Measurements from ENCODE around the gene SGO1. TPM values are rescaled to one million over a fixed set of nuclear protein-coding genes. Genes with fewer than 3 reads are reported as not detected.

SGO1 gene
- 1.6 and 2.2 TPM in 2 replicates for polyA plus RNA-seq (2012; rRNA removed)
- polyA plus RNA-seq (2012; cell fraction: cytosol; rRNA removed) = 3.2 and 3.3 TPM in 2 replicates
- polyA plus RNA-seq (2012; cell fraction: nucleus; rRNA removed) = 0.73 and 0.82 TPM in 2 replicates

DNA sequence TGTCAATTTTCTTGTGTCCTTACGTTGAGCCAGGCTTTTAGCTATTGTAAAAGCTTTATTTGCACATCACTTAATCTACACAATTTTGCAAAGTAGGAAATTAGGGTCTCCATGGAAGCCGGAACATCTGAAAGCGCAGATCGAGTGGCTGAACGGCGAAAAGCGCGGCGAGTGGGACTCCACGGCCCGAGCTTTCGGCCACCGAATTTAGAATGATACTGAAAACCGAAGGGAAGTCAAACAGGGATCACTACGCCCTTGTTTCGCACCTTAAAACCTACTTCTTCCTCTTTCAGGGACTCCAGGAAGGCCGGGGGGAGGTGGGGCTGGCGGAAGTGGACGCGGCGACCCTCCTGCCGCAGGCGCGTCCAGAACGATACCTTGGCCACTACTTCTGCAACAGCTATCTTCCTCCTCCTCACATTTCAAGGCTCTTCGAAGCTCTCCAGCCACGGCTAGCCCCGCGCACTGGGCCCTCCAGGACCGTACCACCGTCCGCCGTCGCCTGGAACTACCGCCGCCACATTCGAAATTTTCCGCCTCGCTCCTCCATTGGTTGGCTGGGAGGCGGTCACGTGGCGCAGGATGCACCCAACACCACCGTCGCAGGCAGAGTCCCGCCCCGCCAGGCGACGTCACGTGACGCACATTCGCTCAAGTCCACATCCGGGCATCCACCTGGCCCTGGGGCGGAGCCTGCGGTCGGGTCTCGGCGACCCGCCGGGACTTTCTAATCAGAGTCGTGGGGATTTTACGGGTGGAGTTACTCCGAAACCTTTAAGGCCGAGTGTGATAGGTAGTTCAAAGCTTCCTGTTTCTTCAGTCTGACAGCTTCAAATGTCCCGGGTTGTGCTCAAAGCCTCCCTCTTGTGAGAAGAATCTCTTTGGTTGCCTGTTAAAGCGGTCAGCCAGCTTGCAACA, at the start of gene SGO1:
Gene SGO1 (minus strand): TSS at position 528 of the 921 bp plus-strand sequence. CDS start 2,179 bp downstream, outside the sequence.
- Histone ChIP-seq H3K9me2 (no peaks in the 10 kb centered on the region), H3K9me3 (no peaks in the 10 kb centered on the region), H3K36me3 (replicated peaks in 1 of 2; ENCODE audit: control insufficient read depth in 1 of 2, insufficient read depth in 2 of 2, low read length in 1 of 2) (peaks cover 4% of the 10 kb centered on the region in 2 experiments), H3K4me3 (ENCODE audit: low read depth in 2 of 2, low read length in 1 of 2) (peak within 1 kb of the TSS; percentile 77 to 97), H3K4me1 (ENCODE audit: control insufficient read depth in 1 of 2, insufficient read depth in 2 of 2, low read depth in 1 of 2, low read length in 1 of 2) (peaks cover 14 to 18% of the 10 kb centered on the region in 2 experiments; a peak in 3 of 4 replicates), H3K4me2 (peak within 1 kb of the TSS; percentile 93), H3K27me3 (ENCODE audit: insufficient read depth) (no peaks in the 10 kb centered on the region), H4K20me1 (ENCODE audit: insufficient read depth) (no peaks in the 10 kb centered on the region), H3K79me2 (ENCODE audit: insufficient read depth) (peaks cover 38% of the 10 kb centered on the region), H2AFZ (ENCODE audit: low read depth) (peak within 1 kb of the TSS; percentile 94), H3K27ac (ENCODE audit: low read depth in 2 of 2, low read length in 1 of 2) (peak within 1 kb of the TSS; percentile 87 to 96), H3K9ac (peak within 1 kb of the TSS; percentile 85), H3F3A (replicated peaks; ENCODE audit: insufficient read depth) (no peaks in the 10 kb centered on the region)
- POLR2A ChIA-PET = no interaction called here
- 2% methylated on average over 44 of the region's 65 CpGs for WGBS (ENCODE audit: low lambda C conversion rate)
- CTCF ChIA-PET = no interaction called here
- peak; percentile 96 for DNase-seq
- peak; percentile 47 for TF ChIP-seq ELF1 (IDR thresholded peaks at IDR 0.05)
- TF ChIP-seq, protein P1, sequence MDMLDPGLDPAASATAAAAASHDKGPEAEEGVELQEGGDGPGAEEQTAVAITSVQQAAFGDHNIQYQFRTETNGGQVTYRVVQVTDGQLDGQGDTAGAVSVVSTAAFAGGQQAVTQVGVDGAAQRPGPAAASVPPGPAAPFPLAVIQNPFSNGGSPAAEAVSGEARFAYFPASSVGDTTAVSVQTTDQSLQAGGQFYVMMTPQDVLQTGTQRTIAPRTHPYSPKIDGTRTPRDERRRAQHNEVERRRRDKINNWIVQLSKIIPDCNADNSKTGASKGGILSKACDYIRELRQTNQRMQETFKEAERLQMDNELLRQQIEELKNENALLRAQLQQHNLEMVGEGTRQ (IDR thresholded peaks at IDR 0.05; ENCODE audit: borderline replicate concordance, low read depth, low read length) = peak; percentile 99
- TF ChIP-seq SMC3 (IDR thresholded peaks at IDR 0.05; ENCODE audit: low read depth, low read length) = no peak; the same call in 1 of the 2 replicates
- TF ChIP-seq RFX5 (IDR thresholded peaks at IDR 0.05; ENCODE audit: low read length) = no peak
- peak; percentile 47 for TF ChIP-seq CHD2 (IDR thresholded peaks at IDR 0.05; ENCODE audit: low read length, partially characterized antibody)
- TF ChIP-seq, protein P2, sequence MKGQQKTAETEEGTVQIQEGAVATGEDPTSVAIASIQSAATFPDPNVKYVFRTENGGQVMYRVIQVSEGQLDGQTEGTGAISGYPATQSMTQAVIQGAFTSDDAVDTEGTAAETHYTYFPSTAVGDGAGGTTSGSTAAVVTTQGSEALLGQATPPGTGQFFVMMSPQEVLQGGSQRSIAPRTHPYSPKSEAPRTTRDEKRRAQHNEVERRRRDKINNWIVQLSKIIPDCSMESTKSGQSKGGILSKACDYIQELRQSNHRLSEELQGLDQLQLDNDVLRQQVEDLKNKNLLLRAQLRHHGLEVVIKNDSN (IDR thresholded peaks at IDR 0.05; ENCODE audit: borderline replicate concordance, low read depth) = peak; percentile 100
- no peak for TF ChIP-seq JUND (IDR thresholded peaks at IDR 0.05)
- TF ChIP-seq TEAD4 (IDR thresholded peaks at IDR 0.05; ENCODE audit: borderline replicate concordance, insufficient read depth) = no peak
- TF ChIP-seq, protein P3, sequence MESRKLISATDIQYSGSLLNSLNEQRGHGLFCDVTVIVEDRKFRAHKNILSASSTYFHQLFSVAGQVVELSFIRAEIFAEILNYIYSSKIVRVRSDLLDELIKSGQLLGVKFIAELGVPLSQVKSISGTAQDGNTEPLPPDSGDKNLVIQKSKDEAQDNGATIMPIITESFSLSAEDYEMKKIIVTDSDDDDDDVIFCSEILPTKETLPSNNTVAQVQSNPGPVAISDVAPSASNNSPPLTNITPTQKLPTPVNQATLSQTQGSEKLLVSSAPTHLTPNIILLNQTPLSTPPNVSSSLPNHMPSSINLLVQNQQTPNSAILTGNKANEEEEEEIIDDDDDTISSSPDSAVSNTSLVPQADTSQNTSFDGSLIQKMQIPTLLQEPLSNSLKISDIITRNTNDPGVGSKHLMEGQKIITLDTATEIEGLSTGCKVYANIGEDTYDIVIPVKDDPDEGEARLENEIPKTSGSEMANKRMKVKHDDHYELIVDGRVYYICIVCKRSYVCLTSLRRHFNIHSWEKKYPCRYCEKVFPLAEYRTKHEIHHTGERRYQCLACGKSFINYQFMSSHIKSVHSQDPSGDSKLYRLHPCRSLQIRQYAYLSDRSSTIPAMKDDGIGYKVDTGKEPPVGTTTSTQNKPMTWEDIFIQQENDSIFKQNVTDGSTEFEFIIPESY (IDR thresholded peaks at IDR 0.05; ENCODE audit: borderline replicate concordance, low read depth) = no peak
- TF ChIP-seq, protein P4, sequence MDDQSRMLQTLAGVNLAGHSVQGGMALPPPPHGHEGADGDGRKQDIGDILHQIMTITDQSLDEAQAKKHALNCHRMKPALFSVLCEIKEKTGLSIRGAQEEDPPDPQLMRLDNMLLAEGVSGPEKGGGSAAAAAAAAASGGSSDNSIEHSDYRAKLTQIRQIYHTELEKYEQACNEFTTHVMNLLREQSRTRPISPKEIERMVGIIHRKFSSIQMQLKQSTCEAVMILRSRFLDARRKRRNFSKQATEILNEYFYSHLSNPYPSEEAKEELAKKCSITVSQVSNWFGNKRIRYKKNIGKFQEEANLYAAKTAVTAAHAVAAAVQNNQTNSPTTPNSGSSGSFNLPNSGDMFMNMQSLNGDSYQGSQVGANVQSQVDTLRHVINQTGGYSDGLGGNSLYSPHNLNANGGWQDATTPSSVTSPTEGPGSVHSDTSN (IDR thresholded peaks at IDR 0.05) = no peak
- TF ChIP-seq NFIC (IDR thresholded peaks at IDR 0.05; ENCODE audit: borderline replicate concordance) = no peak
- TF ChIP-seq, protein P5, sequence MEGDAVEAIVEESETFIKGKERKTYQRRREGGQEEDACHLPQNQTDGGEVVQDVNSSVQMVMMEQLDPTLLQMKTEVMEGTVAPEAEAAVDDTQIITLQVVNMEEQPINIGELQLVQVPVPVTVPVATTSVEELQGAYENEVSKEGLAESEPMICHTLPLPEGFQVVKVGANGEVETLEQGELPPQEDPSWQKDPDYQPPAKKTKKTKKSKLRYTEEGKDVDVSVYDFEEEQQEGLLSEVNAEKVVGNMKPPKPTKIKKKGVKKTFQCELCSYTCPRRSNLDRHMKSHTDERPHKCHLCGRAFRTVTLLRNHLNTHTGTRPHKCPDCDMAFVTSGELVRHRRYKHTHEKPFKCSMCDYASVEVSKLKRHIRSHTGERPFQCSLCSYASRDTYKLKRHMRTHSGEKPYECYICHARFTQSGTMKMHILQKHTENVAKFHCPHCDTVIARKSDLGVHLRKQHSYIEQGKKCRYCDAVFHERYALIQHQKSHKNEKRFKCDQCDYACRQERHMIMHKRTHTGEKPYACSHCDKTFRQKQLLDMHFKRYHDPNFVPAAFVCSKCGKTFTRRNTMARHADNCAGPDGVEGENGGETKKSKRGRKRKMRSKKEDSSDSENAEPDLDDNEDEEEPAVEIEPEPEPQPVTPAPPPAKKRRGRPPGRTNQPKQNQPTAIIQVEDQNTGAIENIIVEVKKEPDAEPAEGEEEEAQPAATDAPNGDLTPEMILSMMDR (IDR thresholded peaks at IDR 0.05) = no peak
- peak; percentile 90 for TF ChIP-seq MXI1 (IDR thresholded peaks at IDR 0.05; ENCODE audit: low read depth, low read length)
- TF ChIP-seq EZH2phosphoT487 (IDR thresholded peaks at IDR 0.05; ENCODE audit: borderline replicate concordance, low read depth) = no peak
- TF ChIP-seq TAF1 (IDR thresholded peaks at IDR 0.05; ENCODE audit: borderline replicate concordance, low read depth, low read length) = peak; percentile 88
- no peak for TF ChIP-seq RCOR1 (IDR thresholded peaks at IDR 0.05; ENCODE audit: low read length)
- TF ChIP-seq TCF12 (IDR thresholded peaks at IDR 0.05) = no peak; the same call in 1 of the 2 replicates
- TF ChIP-seq EP300 (IDR thresholded peaks at IDR 0.05; ENCODE audit: borderline replicate concordance in 1 of 2, low read depth in 1 of 2, low read length in 1 of 2) = no peak
- TF ChIP-seq SIN3A (IDR thresholded peaks at IDR 0.05; ENCODE audit: borderline replicate concordance, low read depth, low read length) = peak; percentile 98
- no peak for TF ChIP-seq RXRA (IDR thresholded peaks at IDR 0.05; ENCODE audit: borderline replicate concordance, low read depth)
- TF ChIP-seq GABPA (IDR thresholded peaks at IDR 0.05; ENCODE audit: low read depth) = peak; percentile 44
- no peak for TF ChIP-seq GATA2 (CRISPR knock-in tag; IDR thresholded peaks at IDR 0.05)
- no peak for TF ChIP-seq RAD21 (IDR thresholded peaks at IDR 0.05; ENCODE audit: low read length)
- peak; percentile 40; the same call in 1 of the 2 replicates for TF ChIP-seq NRF1 (IDR thresholded peaks at IDR 0.05; ENCODE audit: low read depth, low read length)
- TF ChIP-seq, protein P6, sequence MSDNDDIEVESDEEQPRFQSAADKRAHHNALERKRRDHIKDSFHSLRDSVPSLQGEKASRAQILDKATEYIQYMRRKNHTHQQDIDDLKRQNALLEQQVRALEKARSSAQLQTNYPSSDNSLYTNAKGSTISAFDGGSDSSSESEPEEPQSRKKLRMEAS (IDR thresholded peaks at IDR 0.05; ENCODE audit: low read depth) = peak; percentile 75
- no peak for TF ChIP-seq MEF2A (IDR thresholded peaks at IDR 0.05; ENCODE audit: borderline replicate concordance, low read depth)

Measured in SK-N-SH (cell line).